AG04450 (cell line): ENCODE measurements around the gene CNOT9. TPM values are rescaled to one million over a fixed set of nuclear protein-coding genes. Genes with fewer than 3 reads are reported as not detected.

ENCODE experiments used
- CTCF ChIA-PET: fragments of 300-600, 350-600 bp; formaldehyde crosslinking; extraction: SDS; loops from one replicate; lab custom pipeline; 2022; ENCODE audit warnings: antibody characterized with exemption, inconsistent platforms; lab: Charles Lee
- POLR2A ChIA-PET: fragments of 350-600 bp; formaldehyde crosslinking; extraction: SDS; loops from one replicate; lab custom pipeline; 2021; ENCODE audit warnings: antibody characterized with exemption, inconsistent platforms; lab: Yijun Ruan, JAX
- DNase-seq: peaks from one replicate; pipeline ENCODE4 v3.0.0-alpha.2; 2011; ENCODE audit warnings: low read depth, low spot score
- H3K27ac ChIP-seq: one replicate; pipeline ENCODE4 v1.5.1; 2012; ENCODE audit warnings: low read depth, low read length, control low read depth
- H3K27me3 ChIP-seq: one replicate; pipeline ENCODE4 v1.6.0; 2012; ENCODE audit warnings: low read length; ENCODE audit not compliant: control insufficient read depth, insufficient read depth
- H3K4me3 ChIP-seq: 2 replicates; pipeline ENCODE4 v1.5.1; 2011; ENCODE audit warnings: mild to moderate bottlenecking, low read depth, low read length, control low read depth
- H3K9me3 ChIP-seq: 2 replicates; pipeline ENCODE4 v1.5.1; 2012; ENCODE audit warnings: low read length; ENCODE audit not compliant: control insufficient read depth, insufficient read depth
- polyA plus RNA-seq: library from polyadenylated mRNA; depleted of rRNA; stranded (reverse); fragments of >200 nt; gene quantifications from 2 replicates; pipeline ENCODE4 v1.2.3, GENCODE V29; 2011
- TF ChIP-seq, protein P1 (sequence below): IDR thresholded peaks from 2 replicates; pipeline ENCODE4 v1.5.1; 2011; ENCODE audit warnings: low read depth, low read length, control low read depth, inconsistent platforms

CNOT9 gene
- polyA plus RNA-seq, 1 experiment, result 77.1 TPM

DNA sequence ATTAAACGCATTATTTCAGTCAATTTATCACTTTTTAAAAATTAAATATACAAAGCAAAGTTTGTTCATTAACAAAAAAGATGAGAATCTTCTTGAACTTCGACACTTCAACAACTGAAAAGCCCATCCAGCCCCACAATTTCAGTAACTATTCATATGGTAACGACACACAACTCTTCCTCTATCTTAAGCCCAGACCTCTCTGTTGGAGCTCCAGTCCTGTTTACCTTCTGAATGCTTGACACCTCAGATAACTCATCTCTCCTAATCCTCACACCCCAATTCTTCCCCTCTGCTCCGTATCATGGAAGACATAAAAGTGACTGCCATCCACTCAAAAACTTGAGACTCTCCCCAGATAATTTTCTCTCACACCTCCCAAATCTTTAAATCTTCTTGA, 13.1 kb upstream of the CNOT9 start:
- no peaks in the 10 kb centered on the region for H3K9me3 ChIP-seq
- ChIA-PET POLR2A (no interaction called here), CTCF (no interaction called here)
- DNase-seq, result no peak
- no peak overlapping the region for H3K27ac ChIP-seq
- H3K27me3 ChIP-seq, result no peaks in the 10 kb centered on the region
- TF ChIP-seq, protein P1, sequence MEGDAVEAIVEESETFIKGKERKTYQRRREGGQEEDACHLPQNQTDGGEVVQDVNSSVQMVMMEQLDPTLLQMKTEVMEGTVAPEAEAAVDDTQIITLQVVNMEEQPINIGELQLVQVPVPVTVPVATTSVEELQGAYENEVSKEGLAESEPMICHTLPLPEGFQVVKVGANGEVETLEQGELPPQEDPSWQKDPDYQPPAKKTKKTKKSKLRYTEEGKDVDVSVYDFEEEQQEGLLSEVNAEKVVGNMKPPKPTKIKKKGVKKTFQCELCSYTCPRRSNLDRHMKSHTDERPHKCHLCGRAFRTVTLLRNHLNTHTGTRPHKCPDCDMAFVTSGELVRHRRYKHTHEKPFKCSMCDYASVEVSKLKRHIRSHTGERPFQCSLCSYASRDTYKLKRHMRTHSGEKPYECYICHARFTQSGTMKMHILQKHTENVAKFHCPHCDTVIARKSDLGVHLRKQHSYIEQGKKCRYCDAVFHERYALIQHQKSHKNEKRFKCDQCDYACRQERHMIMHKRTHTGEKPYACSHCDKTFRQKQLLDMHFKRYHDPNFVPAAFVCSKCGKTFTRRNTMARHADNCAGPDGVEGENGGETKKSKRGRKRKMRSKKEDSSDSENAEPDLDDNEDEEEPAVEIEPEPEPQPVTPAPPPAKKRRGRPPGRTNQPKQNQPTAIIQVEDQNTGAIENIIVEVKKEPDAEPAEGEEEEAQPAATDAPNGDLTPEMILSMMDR, result no peak
- H3K4me3 ChIP-seq, result no peak overlapping the region

DNA sequence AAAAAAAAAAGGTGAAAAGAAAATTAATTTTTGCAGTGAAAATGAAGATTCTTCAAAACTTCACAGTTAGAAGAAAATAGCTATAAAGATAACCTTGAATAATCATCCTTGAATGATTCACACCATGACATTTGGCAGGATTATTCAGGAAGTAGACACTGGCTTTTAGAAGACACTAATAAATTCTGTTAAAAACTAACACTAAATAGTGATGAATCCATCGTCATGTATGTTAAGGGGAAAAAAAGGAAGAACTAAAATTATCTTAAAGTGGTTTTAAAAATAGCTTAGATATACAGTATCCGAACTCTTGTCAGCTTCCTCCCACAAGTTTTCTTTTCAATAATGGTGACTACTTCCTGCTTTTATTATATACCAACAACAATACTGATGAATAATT, 10.7 kb upstream of the CNOT9 start:
- ChIA-PET CTCF (interaction anchor here (0.6 kb wide), 1 partner anchor 17 kb away, joined by 3 read pairs; no protein-coding TSS in a partner anchor), POLR2A (no interaction called here)
- H3K27me3 ChIP-seq, result no peaks in the 10 kb centered on the region
- DNase-seq, result no peak
- H3K4me3 ChIP-seq, result no peak overlapping the region
- TF ChIP-seq, protein P1, result no peak
- no peaks in the 10 kb centered on the region for H3K9me3 ChIP-seq
- H3K27ac ChIP-seq, result no peak overlapping the region

DNA sequence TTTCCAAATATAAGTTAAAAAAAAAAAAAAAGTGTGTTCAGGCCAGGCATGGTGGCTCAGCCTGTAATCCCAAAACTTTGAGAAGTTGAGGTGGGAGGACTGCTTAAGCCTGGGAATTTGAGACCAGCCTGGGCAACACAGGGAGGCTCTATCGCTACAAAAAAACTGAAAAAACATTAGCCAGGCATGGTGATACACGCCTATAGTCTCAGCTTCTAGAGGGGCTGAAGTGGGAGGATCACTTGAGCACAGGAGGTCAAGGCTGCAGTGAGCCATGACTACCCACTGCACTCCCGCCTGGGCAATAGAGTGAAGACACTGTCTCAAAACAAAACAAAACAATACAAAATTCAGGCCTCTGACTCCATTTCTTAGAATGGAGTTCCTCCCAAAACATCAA, 9.7 kb upstream of the CNOT9 start:
- Histone ChIP-seq H3K27ac (no peak overlapping the region), H3K9me3 (no peaks in the 10 kb centered on the region)
- no peak for DNase-seq

DNA sequence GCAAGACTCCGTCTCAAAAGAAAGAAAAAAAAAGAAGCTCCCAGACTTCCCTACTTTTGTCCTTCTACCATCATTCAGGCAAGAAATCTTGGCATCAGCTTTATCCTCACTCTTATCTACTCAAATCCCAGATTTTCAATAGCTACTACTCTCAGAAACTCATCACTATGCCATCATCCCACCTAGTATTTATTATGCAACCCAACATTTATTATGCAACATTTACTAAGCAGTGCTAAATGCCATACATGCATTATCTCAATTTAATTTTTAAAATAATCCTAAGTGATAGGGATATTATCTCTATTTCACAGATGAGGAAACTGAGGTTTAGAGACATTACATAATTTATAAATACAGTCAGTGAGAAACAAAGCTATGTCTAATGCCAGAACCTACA, 4.6 kb upstream of the CNOT9 start:
- Histone ChIP-seq H3K9me3 (no peaks in the 10 kb centered on the region; the same call in 1 of the 2 replicates), H3K4me3 (no peak overlapping the region), H3K27me3 (no peaks in the 10 kb centered on the region), H3K27ac (no peak overlapping the region)
- POLR2A ChIA-PET, result interaction anchor here (0.7 kb wide), 1 partner anchor 420 kb away, joined by 5 read pairs; no protein-coding TSS in a partner anchor
- no peak for DNase-seq
- CTCF ChIA-PET, result interaction anchor here (1.8 kb wide), 1 partner anchor 84 kb away, joined by 5 read pairs; no protein-coding TSS in a partner anchor
- TF ChIP-seq, protein P1, result no peak

More for the DNA sequence above, 9.7 kb upstream of the CNOT9 start:
- ChIA-PET CTCF (interaction anchor here (0.5 kb wide), 1 partner anchor 82 kb away, joined by 3 read pairs; no protein-coding TSS in a partner anchor), POLR2A (no interaction called here)
- no peaks in the 10 kb centered on the region for H3K27me3 ChIP-seq
- TF ChIP-seq, protein P1, result no peak
- no peak overlapping the region for H3K4me3 ChIP-seq

DNA sequence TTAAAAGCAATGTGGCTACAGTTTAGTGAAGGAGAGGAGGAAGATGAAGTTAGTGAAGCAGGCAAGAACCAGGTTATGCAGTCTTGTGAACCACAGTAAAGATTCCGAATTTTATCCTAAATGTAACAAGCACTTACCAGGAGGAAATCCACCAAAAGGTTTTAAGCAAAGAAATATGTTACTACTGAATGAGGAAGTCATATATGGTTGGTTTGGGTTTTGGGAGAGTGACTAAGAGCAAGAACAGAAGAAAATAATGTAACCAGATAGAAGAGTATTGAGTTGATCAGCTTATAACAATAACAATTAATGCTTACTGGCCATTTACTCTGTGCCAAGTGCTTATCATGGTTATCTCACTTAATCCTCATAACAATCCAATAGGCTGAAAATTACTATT, 2.3 kb upstream of the CNOT9 start:
- H3K9me3 ChIP-seq, result no peaks in the 10 kb centered on the region; the same call in 1 of the 2 replicates
- no peak for DNase-seq
- no peak overlapping the region for H3K27ac ChIP-seq
- no peaks in the 10 kb centered on the region for H3K27me3 ChIP-seq
- CTCF ChIA-PET, result no interaction called here
- H3K4me3 ChIP-seq, result no peak overlapping the region
- POLR2A ChIA-PET, result no interaction called here
- TF ChIP-seq, protein P1, result no peak
